ENCODE data around the gene ACP2.

DNA sequence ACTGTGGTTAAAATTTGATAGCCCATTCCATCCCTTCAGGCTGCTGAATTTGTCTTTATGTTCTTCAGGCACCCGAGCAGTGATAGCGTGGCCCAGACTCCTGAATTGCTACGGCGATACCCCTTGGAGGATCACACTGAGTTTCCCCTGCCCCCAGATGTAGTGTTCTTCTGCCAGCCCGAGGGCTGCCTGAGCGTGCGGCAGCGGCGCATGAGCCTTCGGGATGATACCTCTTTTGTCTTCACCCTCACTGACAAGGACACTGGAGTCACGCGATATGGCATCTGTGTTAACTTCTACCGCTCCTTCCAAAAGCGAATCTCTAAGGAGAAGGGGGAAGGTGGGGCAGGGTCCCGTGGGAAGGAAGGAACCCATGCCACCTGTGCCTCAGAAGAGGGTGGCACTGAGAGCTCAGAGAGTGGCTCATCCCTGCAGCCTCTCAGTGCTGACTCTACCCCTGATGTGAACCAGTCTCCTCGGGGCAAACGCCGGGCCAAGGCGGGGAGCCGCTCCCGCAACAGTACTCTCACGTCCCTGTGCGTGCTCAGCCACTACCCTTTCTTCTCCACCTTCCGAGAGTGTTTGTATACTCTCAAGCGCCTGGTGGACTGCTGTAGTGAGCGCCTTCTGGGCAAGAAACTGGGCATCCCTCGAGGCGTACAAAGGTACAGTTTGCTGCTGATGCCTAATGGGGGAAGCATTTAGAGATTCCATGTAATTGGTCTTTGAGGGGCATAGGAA, 26.1 kb upstream of the ACP2 start:
- TF ChIP-seq CTCF (IDR thresholded peaks at IDR 0.05) (no peak), EZH2 (IDR thresholded peaks at IDR 0.05) (no peak), EZH2phosphoT487 (IDR thresholded peaks at IDR 0.05) (no peak)
